ENCODE results near the gene LYSMD2.

DNA sequence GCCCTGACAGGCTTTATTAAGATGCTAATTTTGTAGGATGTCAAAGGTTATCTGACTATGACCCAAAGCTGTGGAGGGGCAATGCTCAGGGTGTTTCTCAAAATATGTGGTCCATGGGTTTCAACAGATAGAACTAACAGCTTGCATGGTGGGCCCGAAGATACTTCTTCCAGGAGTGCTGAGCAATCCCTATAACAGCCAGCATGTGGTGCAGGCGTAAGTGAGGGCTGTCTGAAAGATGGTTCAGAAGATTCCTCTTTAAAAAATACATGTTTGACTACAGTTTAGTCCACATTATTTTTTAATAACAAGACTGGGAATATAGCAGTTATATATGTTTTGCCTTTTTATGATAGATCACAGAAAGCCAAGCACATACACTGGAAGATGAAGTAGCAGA, 48.6 kb downstream of the LYSMD2 start:
- TF ChIP-seq EZH2 (IDR thresholded peaks at IDR 0.05; ENCODE audit: insufficient read depth, poor library complexity, severe bottlenecking) (no peak), EZH2phosphoT487 (IDR thresholded peaks at IDR 0.05; ENCODE audit: insufficient read depth, low read depth) (no peak)
